Left kidney (tissue), 2 donors: Measurements from ENCODE around the gene NOXO1. TPM values are rescaled to one million over a fixed set of nuclear protein-coding genes. Genes with fewer than 3 reads are reported as not detected.
"Not testable (repeated sequence)": the region's sequence is repeated elsewhere in the genome, so short reads cannot be mapped to it uniquely, and the experiment has no call there.

Source experiments
- DNase-seq: peaks from one replicate; pipeline ENCODE4 v3.0.0-alpha.2; 2013
- polyA plus RNA-seq: library from polyadenylated mRNA; unstranded; fragments of 120-200 nt; gene quantifications from one replicate; pipeline ENCODE4 v1.2.1, GENCODE V29; 2013; ENCODE audit not compliant: insufficient read length

Gene NOXO1
- polyA plus RNA-seq, 1 donor = 0.78 TPM

DNA sequence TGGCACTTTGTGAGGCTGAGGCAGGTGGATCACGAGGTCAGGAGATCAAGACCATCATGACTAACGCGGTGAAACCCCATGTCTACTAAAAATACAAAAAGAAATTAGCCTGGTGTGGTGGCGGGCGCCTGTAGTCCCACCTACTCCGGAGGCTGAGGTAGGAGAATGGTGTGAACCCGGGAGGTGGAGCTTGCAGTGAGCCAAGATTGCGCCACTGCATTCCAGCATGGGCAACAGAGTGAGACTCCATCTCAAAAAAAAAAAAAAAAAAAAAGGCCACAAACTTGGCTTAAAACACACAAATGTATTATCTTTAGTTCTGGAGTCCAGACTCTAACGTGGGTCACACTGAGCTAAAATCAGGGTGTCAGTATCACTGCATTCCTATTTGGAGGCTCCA, 30.5 kb upstream of the NOXO1 start:
- DNase-seq = not testable (repeated sequence)

DNA sequence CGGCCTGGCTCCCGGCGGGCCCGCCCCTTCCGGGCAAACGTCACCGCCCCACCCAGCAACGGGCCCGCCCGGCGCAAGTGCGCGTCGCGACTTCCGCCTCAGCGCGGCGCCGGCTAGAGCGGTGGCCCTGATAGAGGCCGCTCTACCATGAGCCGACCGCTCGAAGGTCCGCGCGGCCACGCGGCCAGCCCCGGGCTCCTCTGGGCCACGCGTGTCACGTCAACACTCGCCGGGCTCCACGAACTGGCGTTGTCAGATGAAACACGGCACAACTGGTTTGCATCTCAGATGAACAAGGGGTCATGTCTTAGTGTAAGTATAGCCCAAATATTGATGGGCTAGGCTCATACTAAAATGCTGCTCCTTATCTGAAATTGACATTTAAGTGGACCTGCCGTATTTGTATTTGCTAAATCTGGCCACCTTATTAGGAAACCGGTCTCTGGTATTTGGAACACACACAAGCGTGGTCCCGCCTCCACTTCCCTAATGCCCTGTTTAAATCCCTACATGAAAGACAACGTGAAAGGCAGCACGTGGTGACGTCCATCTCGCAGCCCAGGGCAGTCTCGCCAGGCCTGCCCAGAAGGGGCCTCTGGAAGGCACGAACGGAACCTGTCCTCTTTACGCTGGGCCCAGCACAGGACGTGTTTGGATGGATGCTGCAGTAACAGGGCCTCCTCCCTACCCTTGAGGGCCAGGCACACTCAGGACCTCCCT, 28.7 kb upstream of the NOXO1 start, which contains the start of gene ZNF598:
ZNF598 (minus strand) TSS at position 31 of the 720 bp plus-strand sequence.
- peak; percentile 85 for DNase-seq

DNA sequence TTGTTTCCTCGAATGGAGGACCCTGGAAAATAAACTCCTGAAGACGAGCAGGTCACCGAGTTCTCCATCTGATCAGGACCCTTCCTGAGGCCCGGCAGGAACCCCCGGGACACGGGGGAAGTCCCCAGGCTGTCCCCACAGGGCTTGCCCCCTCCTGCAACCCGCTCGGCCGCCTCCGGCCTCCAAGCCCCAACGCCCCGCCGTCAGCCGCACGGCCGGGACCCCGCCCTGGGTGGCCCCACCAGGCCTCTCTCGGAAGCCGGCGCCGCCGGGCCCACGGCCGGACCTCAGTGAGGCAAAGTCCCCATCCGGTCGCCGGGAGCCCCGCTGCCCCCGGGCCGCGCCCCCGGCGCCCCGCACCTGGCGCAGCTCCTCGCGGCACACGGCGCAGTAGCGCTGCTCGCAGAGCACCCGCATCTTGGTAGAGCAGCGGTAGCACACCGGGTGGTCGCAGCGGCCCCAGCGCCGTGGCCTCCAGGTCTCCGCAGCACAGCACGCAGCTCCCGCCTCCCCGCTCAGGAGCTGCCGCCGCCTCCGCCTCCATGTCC, 28.0 kb upstream of the NOXO1 start:
- DNase-seq = no peak

DNA sequence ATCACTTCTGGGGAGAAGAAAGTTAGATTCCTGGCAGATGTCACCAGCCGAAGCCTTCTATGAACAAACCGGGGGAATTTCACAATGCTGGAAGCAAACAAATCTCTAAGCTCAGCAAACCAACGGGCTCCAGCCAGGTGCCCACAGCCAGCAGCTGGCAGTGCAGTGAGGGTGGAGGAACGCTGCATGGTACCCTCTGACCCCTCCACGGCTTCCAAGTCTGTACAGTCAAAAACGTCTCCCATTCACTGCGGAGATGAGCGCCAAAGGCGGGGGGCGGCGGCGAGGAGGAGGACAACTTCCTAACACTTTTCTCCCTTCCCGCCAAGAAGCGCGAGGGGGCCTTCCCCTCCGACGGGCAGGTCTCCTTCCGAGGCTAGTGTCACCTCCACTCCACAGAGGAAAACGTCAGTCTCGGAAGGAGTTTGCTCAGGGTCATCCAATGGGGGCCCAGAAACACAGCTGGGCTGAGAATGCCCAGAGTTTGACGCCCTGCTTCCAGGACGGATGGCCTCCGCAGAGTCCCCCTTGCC, 27.4 kb upstream of the NOXO1 start:
- no peak for DNase-seq

DNA sequence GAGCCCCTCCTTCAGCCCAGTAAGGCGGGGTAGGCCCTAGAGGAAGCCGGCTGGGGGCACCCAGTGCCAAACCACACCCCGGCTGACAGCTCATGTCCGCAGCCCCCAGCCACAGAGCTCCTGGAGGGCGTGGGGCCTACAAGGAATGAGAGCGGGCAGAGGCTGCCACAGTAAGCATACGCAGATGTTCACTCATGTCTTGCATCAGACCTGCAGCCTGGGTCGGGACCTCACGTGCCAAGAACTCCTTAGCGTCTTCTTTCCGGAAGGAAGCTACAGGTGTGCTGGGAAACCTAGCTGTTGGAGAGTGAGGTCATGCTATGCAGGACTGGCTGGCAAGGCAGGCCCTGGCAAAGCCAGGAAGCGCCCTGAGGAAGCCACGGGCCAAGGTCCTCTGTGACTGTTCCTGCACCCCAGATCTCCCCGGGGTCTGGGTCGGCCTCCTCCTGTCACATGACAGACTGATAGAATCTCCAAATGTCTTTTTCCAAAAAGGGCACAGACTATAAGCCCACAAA, 26.8 kb upstream of the NOXO1 start:
- no peak for DNase-seq

DNA sequence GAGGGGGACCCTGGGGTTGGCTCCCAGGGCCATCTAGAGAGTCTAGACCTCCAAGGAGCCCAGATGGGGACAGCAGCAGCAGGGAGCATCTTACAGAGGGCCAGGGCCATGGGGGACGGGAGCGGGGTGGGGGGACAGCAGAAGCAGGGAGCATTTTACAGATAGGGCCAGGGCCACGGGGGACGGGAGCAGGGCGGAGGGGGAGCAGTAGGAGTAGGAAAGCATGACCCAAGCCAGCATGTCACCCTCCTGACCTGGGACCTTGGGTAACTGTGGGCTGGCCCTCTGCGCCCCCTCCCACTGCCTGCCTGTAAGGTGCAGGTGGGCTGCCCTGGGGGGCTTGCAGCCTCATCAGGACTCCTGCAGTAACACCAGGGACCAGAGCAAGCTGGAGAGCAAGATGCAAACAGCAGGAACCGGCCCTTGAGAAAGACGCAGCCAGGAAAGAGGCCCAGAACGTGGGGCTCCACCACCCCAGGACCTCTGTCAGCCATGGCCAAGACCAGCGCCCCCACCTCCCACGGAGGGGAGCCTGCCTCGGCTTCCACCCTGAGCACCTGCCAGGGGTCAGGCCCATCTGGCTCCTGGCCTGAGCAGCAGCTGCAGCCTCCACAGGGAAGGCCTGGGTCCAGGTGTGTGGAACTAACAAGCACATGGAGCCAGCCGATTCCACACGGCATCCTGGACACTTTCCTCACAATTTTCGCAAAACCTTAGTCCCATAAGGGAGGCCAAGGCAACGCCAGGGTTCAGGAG, 26.0 kb upstream of the NOXO1 start:
- no peak for DNase-seq

DNA sequence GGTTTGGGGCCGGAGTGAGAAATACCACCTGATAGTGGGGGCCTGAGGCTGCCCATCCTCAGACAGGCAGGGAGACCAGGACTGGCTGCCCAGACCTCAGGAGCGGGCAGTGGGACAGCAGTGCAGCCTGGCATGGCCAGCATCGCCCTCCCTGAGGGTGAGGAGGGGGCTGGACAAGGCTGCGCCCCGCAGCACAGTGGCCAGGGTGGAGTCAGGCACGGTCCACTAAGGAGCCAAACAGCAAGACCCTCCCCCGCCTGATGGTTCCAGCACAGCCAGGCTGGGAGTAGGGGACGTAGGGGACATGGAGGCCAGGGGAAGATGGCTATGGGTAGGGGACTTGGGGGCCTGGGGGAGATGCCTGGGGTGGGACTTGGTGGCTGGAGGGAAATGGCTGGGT, 25.0 kb upstream of the NOXO1 start:
- DNase-seq = no peak

DNA sequence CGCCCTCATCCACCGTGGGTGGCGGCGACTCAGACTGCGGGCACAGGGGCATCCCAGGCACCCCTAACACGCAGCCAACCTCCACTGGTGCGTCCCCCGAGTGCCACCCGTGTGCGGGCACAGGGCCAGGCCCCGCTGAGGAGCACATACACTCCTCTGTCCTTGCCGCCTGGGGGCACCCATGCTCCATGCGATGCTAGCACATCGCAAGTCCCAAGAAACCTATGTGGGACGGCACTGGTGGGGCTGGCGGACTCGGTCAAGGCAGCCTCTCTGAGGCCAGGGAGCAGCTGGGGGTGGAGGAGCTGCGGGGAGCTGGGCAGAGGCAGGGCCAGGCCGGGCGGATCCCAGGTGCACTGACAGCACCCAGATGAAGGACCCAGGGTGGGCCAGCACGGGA, 24.4 kb upstream of the NOXO1 start:
- DNase-seq = no peak

DNA sequence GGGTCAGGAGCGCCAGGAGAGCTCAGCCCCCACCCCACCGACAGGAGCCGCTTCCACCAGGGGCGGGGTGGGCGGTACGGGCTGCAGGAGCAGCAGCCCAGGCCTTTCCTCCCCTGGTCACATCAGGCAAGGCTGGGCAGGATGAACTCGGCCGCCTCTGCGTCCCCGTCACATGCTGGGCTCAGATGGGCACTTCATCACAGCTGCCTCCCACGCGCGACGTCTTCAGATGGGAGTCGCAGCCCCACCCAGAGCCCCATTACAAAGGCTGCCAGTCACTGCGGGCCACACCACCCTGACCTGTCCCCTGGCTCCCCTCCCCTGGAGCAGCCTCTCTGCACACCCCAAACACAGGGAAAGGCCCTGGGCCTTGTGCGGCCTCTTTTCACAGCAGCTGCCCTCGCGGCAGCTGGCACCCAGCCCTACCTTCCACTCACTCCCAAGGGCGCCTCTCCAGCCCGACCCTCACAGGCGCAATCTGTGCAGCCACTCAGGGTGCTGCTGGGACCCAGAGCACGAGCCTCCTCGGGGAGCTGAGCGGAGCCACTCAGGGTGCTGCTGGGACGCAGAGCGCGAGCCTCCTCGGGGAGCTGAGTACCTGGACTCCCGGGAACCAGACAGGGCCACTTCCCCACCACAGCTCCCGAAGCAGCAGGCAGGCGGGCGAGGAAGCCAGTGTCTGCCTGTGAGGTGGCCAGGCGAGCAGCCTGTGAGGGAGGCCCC, 23.7 kb upstream of the NOXO1 start:
- no peak for DNase-seq

DNA sequence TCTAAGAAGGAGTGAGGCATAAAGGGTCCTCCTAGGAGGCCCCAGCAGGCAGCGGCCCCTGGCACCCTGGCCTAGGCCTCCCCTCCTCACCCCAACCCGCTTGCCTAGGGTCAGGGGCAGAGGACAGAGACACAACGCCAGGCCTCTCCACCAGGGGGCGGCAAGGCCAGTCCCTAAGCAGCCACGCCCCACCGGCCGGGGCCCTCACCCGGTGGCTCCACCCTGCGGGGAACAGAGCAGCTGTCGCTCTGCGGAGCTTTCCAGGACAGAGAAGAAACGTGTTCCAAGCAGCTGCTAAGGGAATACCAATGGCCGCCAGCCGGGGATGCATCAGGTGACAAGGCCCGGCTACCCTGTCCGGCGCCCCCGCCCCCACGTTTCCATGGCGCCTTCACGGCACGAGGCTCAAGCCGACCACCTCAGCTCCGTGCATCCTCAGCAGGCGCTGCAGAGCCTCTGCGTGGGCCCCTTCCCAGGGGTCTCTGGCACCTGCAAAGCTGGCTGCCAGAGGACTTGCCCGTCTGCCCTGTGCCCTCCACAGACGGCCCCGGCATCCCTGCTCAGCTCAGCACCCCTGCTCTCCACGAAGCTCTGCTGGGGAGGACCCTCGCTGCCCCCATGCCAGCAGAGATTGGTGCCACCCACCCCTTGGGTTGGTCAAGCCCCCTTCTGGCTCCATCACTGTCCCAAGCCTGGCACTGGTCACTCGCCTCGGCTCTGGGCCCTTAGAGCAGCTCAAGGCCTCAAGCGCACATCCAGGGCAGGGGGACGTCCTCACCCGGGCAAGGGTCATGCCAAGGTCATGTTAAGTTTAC, 22.8 kb upstream of the NOXO1 start:
- peak; percentile 80 for DNase-seq

DNA sequence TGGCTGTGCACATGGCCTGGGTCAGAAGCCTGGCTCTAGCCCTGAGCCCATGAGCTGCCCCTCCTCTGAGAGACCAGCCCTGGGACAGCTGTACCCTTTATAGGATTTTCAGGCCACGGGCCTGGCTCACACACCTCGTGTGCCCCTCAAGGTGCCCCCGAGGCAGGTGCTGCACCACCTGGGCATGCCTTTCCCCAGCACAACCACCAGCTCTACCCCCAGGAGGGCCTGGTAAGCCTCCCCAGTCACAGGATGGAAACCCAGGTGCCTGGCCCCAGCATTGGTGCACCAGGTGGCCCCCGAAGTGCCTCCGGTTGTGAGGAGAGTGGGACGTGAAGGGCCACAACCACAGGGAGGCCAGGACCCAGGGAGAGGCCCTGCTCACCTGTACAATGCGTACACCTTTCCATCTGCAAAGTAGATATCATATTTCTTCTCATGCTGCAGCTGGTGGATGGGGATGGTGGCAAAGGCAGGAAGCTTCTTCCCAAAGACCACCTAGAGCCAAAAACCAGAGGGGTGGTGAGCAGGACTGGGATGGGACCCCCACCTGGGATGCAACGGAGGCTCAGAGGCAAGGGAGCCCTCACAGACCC, 22.1 kb upstream of the NOXO1 start:
- no peak for DNase-seq

DNA sequence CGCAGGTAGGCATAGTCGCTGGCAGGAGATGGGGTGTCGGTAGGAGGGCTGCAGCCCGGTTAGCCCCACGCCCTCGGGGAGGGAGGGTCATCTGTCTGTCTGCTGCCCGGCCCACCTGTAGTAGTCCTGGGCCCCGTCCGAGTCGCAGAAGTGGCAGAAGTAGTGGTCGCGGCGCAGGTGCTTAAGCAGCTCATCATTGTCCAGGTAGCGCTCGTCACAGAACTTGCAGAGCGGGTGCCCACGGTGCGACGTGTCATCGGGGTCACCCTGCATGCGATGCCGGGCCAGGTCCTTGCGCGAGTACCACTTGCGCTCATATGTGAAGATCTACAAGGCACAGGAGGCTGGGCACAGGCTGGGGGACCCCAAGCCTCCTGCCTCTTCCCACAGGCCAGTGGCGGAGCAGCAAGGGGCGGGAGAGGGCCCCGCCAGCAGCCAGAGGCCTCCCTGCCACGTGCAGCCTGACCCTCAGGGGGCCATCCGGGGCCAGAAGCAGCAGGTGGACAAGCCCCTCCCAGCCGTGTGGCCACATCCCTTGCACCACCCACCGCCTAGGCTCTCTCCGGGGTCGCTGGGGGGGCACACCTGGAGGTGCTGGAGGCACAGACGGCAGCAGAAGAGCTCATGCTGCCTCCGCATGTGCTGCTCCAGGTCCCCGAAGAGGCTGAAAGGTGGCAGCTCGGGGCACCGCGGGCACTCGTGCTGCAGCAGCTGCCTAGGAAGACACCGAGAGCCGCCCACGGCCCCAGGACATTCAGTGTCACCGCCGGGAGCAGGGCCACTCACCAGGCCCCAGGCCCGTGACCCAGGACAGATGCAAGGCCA, 21.3 kb upstream of the NOXO1 start:
- DNase-seq = no peak

DNA sequence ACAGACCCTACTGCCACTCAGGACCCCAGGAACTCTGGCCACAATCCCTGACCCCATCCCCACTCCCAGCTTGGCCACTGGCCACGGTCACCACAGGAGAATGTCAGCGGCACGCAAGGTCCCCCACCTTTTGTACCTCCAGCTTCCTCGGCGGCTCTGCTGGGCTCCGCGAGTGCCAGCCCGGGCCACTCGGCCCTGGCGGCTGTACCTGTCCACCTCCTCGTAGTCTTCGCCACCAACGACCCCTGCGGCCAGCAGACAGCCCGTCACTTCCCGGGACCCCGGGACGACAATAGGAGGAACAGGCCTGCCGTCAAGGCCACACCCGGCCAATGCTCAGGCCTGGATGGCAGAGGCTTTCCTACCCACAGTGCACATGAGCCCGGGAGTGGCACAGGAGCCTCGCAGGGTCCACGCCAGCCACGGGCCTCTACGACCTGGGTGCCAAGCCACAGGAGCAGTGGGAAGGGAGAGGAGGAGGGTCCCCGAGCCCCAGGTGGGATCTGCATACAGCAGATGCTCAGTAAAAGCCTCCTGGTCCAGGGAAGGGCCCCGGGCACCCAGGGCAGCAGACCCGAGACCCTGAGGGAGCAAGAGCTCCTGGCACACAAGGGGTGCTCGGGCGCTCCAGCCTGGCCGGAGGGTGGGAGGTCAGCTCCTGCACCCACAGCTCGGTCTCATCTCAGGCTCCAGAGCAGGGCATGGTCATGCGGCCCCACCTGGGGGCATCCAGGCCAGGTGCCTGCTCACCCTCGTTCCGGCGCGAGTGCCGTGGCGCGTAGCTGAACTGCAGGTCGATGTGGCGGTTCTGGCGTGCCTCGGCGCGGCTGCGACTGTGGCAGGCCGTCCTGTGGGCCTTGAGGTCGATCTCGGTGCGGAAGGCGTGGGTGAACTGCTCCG, 20.4 kb upstream of the NOXO1 start:
- no peak for DNase-seq

DNA sequence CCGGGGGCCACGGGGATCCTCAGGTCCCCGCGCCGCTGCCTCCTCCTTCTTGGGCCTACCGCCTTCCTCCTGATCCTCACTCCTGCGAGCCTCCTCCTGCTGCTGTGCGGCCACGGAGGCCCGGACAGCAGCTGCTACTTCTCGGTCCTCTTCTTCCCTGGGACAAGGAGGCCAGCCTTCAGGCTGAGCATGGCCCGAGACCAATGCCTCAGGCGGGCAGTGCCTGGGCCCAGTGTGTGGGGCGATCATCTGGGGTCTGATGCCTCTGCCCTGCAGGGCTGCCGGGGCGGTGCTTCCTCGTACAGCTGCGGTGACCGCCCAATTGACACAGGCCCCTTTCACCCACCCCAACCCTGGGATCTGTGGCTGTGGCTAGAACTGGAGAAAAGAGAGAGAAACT, 19.8 kb upstream of the NOXO1 start:
- no peak for DNase-seq

DNA sequence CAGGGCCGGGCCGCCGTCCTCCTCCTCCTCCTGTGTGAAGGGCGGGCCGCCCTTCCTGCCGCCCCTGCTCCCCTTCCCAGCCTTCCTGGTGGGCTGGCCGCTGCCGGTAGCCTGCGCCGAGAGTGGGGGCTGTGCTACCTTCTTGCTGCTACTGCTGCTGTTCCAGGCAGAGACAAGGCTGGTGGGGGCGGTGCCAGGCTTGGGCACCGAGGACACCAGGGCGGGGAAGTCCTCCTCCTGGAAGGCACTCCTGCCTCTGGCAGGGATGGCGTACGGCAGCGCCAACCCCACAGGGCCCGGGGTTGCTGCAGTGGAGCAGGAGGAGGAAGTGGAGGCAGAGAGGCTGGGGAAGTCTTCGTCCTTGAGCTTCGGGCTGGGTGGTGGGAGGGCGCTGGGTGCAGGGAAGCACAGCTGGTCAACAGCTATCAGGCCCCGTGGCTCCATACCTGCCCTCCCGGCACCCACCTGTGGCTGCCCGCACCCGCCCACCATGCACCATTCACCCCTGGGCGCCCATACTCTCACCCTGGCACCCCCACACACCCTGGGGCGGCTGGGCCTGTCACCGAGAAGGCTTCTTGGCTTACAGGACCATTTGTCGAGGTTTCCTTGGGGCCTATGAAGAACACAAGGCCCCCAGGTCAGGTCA, 18.7 kb upstream of the NOXO1 start:
- DNase-seq = no peak

DNA sequence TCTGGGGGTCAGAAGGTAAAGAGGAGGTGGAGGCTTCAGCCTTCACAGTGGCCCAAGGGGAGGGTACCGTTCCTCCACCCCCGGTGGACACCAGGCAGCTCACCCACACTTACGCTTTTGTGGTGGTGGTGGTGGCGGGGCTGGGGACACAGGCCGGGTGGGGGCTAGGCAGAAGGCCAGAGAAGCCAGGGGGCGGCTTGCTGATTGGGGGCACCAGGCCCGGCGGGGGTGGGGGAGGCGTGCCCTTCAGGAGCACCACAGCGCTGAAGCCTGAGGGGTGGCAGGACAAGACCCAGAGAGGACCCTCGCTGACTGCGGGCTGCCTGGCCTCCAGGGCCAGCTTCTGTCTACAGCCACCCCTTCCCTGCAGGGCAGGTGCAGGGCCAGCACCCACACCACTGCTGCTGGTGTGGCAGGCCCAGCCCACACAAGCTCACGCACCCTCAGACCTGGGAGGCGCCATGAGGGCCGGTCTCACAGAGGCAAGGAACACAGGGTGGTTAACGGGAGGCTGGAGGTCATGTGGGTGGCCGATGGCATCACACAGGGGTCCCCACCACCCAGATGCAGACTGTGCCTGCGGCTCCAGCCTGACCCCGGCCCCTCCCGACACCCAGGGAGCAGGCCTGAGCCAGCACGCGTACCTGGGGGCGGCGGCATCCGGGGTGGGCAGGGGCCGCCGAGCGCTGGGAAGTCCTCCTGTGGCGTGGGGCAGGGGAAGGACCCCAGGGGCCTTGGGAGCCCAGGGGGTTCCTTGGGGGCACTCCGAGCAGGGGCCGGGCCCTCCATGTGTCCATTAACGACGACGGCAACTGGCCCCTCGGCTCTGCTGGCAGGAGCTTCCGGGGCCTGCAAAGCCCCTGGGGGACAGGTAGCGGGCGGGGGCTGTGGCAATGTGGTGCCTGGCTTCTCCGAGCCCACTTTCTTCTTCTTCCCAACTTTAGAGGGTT, 17.9 kb upstream of the NOXO1 start:
- DNase-seq = no peak

DNA sequence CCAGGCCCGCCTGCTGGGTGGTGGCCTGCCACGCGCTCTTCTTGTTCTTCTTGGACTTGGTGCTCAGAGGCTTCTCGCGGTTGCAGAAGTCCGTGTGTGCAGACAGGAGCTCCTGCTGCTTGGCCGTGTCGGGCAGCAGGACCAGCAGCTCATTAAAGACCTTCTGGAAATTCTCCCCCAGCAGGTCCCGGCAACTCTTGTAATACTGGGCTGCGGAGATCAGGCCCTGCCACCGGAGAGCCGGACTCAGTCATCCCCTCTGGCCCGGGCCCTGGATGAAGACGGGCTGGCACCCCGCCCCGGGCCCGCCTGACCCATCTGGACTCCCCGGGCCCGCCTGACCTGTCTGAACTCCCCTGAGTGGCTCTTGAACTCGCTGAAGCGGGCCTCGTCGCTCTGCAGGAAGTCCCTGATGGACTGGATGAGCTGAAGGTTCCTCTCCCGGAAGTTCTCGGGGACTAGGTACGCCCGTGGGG, 17.1 kb upstream of the NOXO1 start:
- no peak for DNase-seq
